ENCODE results near the gene FBLN1.

DNA sequence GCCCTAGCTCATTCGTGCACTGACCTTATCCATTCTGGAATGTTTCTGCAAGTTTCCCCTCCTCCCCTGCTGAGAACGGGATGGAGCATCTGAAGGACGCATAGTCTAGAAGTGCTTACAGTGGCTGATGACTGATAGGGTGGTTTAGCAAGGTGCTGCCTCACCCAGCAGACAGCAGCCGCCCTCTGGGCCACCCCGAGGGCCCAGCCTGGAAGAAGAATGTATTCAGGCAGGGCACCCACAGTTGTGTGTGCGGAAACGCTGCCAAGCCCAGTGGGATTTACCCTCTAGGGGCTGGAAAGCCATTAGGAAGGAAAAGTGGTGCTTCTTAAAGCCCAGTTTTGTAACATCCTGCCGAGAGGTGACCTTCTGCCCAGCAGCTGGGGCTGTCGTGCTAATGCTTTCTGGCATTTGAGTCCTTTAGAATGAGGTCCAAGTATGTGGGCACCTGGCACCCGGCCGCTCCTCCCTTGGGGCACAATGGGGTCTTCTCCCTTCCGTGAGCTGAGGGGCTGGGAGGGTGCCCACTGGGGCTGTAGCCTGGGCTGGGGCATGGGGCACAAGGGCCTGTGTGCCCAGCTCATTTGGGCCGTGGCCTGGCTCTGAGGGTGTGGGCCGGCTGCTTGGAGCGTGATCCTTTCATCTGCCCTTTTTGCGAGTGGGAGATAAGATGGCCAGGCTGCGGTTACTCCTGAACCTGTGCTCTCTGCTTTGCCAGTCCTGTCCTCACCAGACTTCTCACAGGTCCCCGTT is 14.4 kb downstream of the FBLN1 start:
- TF ChIP-seq, protein P1, sequence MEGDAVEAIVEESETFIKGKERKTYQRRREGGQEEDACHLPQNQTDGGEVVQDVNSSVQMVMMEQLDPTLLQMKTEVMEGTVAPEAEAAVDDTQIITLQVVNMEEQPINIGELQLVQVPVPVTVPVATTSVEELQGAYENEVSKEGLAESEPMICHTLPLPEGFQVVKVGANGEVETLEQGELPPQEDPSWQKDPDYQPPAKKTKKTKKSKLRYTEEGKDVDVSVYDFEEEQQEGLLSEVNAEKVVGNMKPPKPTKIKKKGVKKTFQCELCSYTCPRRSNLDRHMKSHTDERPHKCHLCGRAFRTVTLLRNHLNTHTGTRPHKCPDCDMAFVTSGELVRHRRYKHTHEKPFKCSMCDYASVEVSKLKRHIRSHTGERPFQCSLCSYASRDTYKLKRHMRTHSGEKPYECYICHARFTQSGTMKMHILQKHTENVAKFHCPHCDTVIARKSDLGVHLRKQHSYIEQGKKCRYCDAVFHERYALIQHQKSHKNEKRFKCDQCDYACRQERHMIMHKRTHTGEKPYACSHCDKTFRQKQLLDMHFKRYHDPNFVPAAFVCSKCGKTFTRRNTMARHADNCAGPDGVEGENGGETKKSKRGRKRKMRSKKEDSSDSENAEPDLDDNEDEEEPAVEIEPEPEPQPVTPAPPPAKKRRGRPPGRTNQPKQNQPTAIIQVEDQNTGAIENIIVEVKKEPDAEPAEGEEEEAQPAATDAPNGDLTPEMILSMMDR (IDR thresholded peaks at IDR 0.05): no peak
- TF ChIP-seq POLR2A (IDR thresholded peaks at IDR 0.05): no peak
